Measurements from ENCODE around the gene CLDN5.

CLDN5 gene

GRCh38 chr22:19520566-19521305, 3.5 kb downstream of the CLDN5 start:
- DNase-seq: no peak

GRCh38 chr22:19520007-19520406, 4.2 kb downstream of the CLDN5 start:
- no peak for DNase-seq

GRCh38 chr22:19519041-19519926, 4.9 kb downstream of the CLDN5 start:
- DNase-seq: no peak

GRCh38 chr22:19518635-19519034, 5.6 kb downstream of the CLDN5 start:
- no peak for DNase-seq

- DNase-seq: no peak
Observed at GRCh38 chr22:19517919-19518611, 6.1 kb downstream of the CLDN5 start.

GRCh38 chr22:19517171-19517500, 7.1 kb downstream of the CLDN5 start:
- no peak for DNase-seq

GRCh38 chr22:19516378-19517170, 7.6 kb downstream of the CLDN5 start:
- no peak for DNase-seq

- no peak for DNase-seq
Observed at GRCh38 chr22:19515654-19516377, 8.4 kb downstream of the CLDN5 start.

- DNase-seq: no peak
Observed at GRCh38 chr22:19514831-19515565, 9.2 kb downstream of the CLDN5 start.

- no peak for DNase-seq
Observed at GRCh38 chr22:19513823-19514222, 10.4 kb downstream of the CLDN5 start.

GRCh38 chr22:19510919-19511341, 13.3 kb downstream of the CLDN5 start:
- no peak for DNase-seq

GRCh38 chr22:19509923-19510322, 14.3 kb downstream of the CLDN5 start:
- no peak for DNase-seq

GRCh38 chr22:19509191-19509590, 15.0 kb downstream of the CLDN5 start:
- no peak for DNase-seq

GRCh38 chr22:19508024-19508776, 16.0 kb downstream of the CLDN5 start:
- DNase-seq: no peak

- DNase-seq: no peak
Observed at GRCh38 chr22:19507534-19507861, 16.7 kb downstream of the CLDN5 start.

GRCh38 chr22:19506212-19506611, 18.0 kb downstream of the CLDN5 start:
- DNase-seq: no peak

- DNase-seq: no peak
Observed at GRCh38 chr22:19505735-19506126, 18.5 kb downstream of the CLDN5 start.

GRCh38 chr22:19504900-19505734, 19.1 kb downstream of the CLDN5 start:
- DNase-seq: no peak

GRCh38 chr22:19503869-19504268, 20.3 kb downstream of the CLDN5 start:
- no peak for DNase-seq

- DNase-seq: no peak
Observed at GRCh38 chr22:19503367-19503766, 20.8 kb downstream of the CLDN5 start.
